ENCODE results near the gene UGGT1. TPM values are rescaled to one million over a fixed set of nuclear protein-coding genes. Genes with fewer than 3 reads are reported as not detected.

The UGGT1 gene
- total and polyA plus RNA-seq, 9 of the 15 experiments (the other 6 are each of a cell fraction or from before 2014, with no cell fraction given) = 5.1 to 56.4 (median 37.9) TPM

DNA sequence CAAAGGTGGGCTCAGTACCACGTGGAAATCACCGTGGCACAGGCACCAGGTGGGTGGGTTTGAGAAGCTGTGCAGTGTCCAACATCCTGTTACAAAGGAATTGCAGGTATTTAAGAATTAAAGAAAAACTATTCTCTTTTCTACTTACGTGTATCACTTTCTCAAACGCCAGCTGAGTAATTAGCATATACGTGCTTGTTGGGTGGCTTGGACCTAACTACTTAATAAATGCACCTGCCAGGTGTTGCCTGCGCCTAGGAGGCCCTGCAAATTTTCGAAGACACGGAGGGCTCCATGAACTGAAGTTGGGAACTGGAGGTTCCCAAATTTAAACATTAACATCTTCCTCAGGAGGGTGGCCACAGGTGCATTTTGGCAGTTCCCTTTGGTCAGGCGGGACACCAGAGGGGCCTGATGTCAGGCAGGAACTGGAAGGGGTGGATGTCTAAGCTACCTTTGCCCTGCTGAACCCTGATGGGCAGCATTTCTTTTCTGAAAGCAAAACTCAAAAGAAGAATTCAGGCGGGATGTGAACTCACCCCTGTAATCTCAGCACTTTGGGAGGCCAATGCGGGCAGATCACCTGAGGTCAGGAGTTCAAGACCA, 142.9 kb downstream of the UGGT1 start:
- peak overlapping the region; percentile 69; the same call in 1 of the 2 replicates for H2AFZ ChIP-seq (ENCODE audit: low read depth, low read length)
- DNase-seq (ENCODE audit: extremely low read depth in 1 of 4, low spot score in 3 of 4) (no peak), ATAC-seq (no peak), FAIRE-seq (no peak)
- CTCF ChIA-PET (ENCODE audit: low intra/inter-chr PET ratio) = interaction anchor here (1.2 to 1.8 kb wide), 2 partner anchors 54 to 171 kb away, joined by 3 to 7 read pairs; no protein-coding TSS in a partner anchor
- BruUV-seq (replicated peaks) = no TSS peak
- intact Hi-C loops (cut with micrococcal nuclease) = loop anchor here (2.0 to 5.0 kb wide), 3 partner anchors 57 to 377 kb away; partner anchors contain the start of gene POLR2D
- H3K36me3 ChIP-seq (ENCODE audit: control insufficient read depth, insufficient read depth, low read length) = no peaks in the 10 kb centered on the region
- in situ Hi-C loops (cut with MboI) = loop anchor here (10.0 kb wide), 1 partner anchor 169 kb away; no protein-coding TSS in a partner anchor
- H3K4me3 ChIP-seq = no peak overlapping the region
- H3K4me1 ChIP-seq (replicated peaks in 1 of 2; ENCODE audit: control insufficient read depth in 2 of 2, insufficient read depth in 2 of 2, low read length in 2 of 2) = peaks cover 0 to 17% of the 10 kb centered on the region in 2 experiments; a peak in 2 of 5 replicates
- peaks cover 7 to 29% of the 10 kb centered on the region in 2 experiments; a peak in 3 of 5 replicates for H3K27me3 ChIP-seq (ENCODE audit: control insufficient read depth in 2 of 2, insufficient read depth in 2 of 2, low read length in 2 of 2)
- H3K9me3 ChIP-seq (replicated peaks; ENCODE audit: control insufficient read depth, insufficient read depth, low read depth, low read length) = no peaks in the 10 kb centered on the region; the same call in 1 of the 2 replicates
- POLR2A ChIA-PET = interaction anchor here (0.7 kb wide), 1 partner anchor 9 kb away, joined by 3 read pairs; no protein-coding TSS in a partner anchor
- 10% methylated on average over 11 of the region's 11 CpGs for WGBS (ENCODE audit: insufficient coverage, low coverage, missing lambda C conversion rate)
- H3K9ac ChIP-seq (ENCODE audit: insufficient read depth in 1 of 2, low read depth in 2 of 2, low read length in 2 of 2) = no peak overlapping the region; a peak in 1 of 4 replicates
- H3K4me2 ChIP-seq (ENCODE audit: insufficient read depth, low read length) = peak overlapping the region; percentile 16; the same call in 1 of the 2 replicates
- no peak overlapping the region for H3K27ac ChIP-seq (ENCODE audit: extremely low read depth, low read depth, low read length)
- no peaks in the 10 kb centered on the region for H3K9me1 ChIP-seq (ENCODE audit: control insufficient read depth, insufficient read depth, low read length)
- no peaks in the 10 kb centered on the region for H3K79me2 ChIP-seq (ENCODE audit: control insufficient read depth, insufficient read depth, low read length)
- H4K20me1 ChIP-seq (replicated peaks; ENCODE audit: control insufficient read depth, insufficient read depth, low read length) = no peaks in the 10 kb centered on the region
- TF ChIP-seq, protein P1, sequence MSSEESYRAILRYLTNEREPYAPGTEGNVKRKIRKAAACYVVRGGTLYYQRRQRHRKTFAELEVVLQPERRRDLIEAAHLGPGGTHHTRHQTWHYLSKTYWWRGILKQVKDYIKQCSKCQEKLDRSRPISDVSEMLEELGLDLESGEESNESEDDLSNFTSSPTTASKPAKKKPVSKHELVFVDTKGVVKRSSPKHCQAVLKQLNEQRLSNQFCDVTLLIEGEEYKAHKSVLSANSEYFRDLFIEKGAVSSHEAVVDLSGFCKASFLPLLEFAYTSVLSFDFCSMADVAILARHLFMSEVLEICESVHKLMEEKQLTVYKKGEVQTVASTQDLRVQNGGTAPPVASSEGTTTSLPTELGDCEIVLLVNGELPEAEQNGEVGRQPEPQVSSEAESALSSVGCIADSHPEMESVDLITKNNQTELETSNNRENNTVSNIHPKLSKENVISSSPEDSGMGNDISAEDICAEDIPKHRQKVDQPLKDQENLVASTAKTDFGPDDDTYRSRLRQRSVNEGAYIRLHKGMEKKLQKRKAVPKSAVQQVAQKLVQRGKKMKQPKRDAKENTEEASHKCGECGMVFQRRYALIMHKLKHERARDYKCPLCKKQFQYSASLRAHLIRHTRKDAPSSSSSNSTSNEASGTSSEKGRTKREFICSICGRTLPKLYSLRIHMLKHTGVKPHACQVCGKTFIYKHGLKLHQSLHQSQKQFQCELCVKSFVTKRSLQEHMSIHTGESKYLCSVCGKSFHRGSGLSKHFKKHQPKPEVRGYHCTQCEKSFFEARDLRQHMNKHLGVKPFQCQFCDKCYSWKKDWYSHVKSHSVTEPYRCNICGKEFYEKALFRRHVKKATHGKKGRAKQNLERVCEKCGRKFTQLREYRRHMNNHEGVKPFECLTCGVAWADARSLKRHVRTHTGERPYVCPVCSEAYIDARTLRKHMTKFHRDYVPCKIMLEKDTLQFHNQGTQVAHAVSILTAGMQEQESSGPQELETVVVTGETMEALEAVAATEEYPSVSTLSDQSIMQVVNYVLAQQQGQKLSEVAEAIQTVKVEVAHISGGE (CRISPR knock-in tag; IDR thresholded peaks at IDR 0.05) = no peak
- TF ChIP-seq, protein P2, sequence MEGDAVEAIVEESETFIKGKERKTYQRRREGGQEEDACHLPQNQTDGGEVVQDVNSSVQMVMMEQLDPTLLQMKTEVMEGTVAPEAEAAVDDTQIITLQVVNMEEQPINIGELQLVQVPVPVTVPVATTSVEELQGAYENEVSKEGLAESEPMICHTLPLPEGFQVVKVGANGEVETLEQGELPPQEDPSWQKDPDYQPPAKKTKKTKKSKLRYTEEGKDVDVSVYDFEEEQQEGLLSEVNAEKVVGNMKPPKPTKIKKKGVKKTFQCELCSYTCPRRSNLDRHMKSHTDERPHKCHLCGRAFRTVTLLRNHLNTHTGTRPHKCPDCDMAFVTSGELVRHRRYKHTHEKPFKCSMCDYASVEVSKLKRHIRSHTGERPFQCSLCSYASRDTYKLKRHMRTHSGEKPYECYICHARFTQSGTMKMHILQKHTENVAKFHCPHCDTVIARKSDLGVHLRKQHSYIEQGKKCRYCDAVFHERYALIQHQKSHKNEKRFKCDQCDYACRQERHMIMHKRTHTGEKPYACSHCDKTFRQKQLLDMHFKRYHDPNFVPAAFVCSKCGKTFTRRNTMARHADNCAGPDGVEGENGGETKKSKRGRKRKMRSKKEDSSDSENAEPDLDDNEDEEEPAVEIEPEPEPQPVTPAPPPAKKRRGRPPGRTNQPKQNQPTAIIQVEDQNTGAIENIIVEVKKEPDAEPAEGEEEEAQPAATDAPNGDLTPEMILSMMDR (IDR thresholded peaks at IDR 0.05 in 2 of 3, conservative IDR thresholded peaks at IDR 0.05 in 1 of 3; ENCODE audit: insufficient read depth in 2 of 3, low read depth in 1 of 3, low read length in 3 of 3) = peak in 1 of 3 experiments; percentile 8; a peak in 1 of 6 replicates
- TF ChIP-seq RFX7 (CRISPR knock-in tag; IDR thresholded peaks at IDR 0.05) (no peak), KLF6 (CRISPR knock-in tag; IDR thresholded peaks at IDR 0.05; ENCODE audit: borderline replicate concordance) (no peak), RBM22 (IDR thresholded peaks at IDR 0.05; ENCODE audit: low read depth, low read length, poor library complexity, severe bottlenecking) (no peak), CCNT2 (IDR thresholded peaks at IDR 0.05; ENCODE audit: borderline replicate concordance, extremely low read depth, insufficient read length, low read depth, low read length) (peak; percentile 1), HDAC2 (IDR thresholded peaks at IDR 0.05) (no peak), ZKSCAN8 (CRISPR knock-in tag; IDR thresholded peaks at IDR 0.05) (no peak), ZFP30 (CRISPR knock-in tag; IDR thresholded peaks at IDR 0.05; ENCODE audit: borderline replicate concordance) (no peak), ZSCAN32 (CRISPR knock-in tag; IDR thresholded peaks at IDR 0.05) (no peak), L3MBTL2 (IDR thresholded peaks at IDR 0.05) (0 out of 2 replicates have a peak, but pooled peaks have one; percentile 4), ZNF780A (CRISPR knock-in tag; IDR thresholded peaks at IDR 0.05) (no peak), GATA2 (CRISPR knock-in tag; IDR thresholded peaks at IDR 0.05) (no peak)
- TF ChIP-seq, protein P3, sequence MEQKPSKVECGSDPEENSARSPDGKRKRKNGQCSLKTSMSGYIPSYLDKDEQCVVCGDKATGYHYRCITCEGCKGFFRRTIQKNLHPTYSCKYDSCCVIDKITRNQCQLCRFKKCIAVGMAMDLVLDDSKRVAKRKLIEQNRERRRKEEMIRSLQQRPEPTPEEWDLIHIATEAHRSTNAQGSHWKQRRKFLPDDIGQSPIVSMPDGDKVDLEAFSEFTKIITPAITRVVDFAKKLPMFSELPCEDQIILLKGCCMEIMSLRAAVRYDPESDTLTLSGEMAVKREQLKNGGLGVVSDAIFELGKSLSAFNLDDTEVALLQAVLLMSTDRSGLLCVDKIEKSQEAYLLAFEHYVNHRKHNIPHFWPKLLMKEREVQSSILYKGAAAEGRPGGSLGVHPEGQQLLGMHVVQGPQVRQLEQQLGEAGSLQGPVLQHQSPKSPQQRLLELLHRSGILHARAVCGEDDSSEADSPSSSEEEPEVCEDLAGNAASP (IDR thresholded peaks at IDR 0.05) = no peak
